Activated naive CD4-positive, alpha-beta T cell treated with anti-CD3 and anti-CD28 coated beads, Interleukin-2, amount 10 ng/mL, durations not matched to agents 5 hours and 36 hours (primary cell): ENCODE data around the gene CST4. TPM values are rescaled to one million over a fixed set of nuclear protein-coding genes. Genes with fewer than 3 reads are reported as not detected.

Experiments used
- total RNA-seq, 2 experiments: library from RNA; stranded (reverse); gene quantifications; one replicate each; pipeline ENCODE4 v1.2.3, GENCODE V29; 2021

CST4 gene
- not detected for total RNA-seq

GRCh38 chr20:23688684-23689398 lies at the start of gene CST4:
TSS of gene CST4 (minus strand) at chr20:23689038. CDS start at chr20:23688969, 69 bp downstream.

GRCh38 chr20:23637282-23638221 lies 51.3 kb downstream of the CST4 start, which contains the start of gene CST3:
TSS of gene CST3 (minus strand) at chr20:23637955. CDS start at chr20:23637862, 93 bp downstream.

Other genes starting within 250 kb of the CST4 start
- not detected for gene CSTL1, start 249.4 kb downstream of the CST4 start, total RNA-seq
- gene CST11, start 236.2 kb downstream of the CST4 start, total RNA-seq = not detected
- gene CST8, start 197.9 kb downstream of the CST4 start, total RNA-seq = not detected
- gene CST9L, start 120.6 kb downstream of the CST4 start, total RNA-seq = not detected
- not detected for gene CST9, start 83.1 kb downstream of the CST4 start, total RNA-seq
- under 1 TPM; 0.48 TPM for gene CST3, start 51.1 kb downstream of the CST4 start, total RNA-seq
- gene CST1, start 61.9 kb upstream of the CST4 start, total RNA-seq = not detected
- not detected for gene CST2, start 137.7 kb upstream of the CST4 start, total RNA-seq
- not detected for gene CST5, start 190.7 kb upstream of the CST4 start, total RNA-seq